HG03139 (cell line): ENCODE data around the gene OR10A6.

Experiments
- ATAC-seq: cut with Tn5 transposase; IDR thresholded peaks from one replicate; pipeline ENCODE4 v1.9.1; 2021; ENCODE audit not compliant: unreplicated experiment

Gene OR10A6

DNA sequence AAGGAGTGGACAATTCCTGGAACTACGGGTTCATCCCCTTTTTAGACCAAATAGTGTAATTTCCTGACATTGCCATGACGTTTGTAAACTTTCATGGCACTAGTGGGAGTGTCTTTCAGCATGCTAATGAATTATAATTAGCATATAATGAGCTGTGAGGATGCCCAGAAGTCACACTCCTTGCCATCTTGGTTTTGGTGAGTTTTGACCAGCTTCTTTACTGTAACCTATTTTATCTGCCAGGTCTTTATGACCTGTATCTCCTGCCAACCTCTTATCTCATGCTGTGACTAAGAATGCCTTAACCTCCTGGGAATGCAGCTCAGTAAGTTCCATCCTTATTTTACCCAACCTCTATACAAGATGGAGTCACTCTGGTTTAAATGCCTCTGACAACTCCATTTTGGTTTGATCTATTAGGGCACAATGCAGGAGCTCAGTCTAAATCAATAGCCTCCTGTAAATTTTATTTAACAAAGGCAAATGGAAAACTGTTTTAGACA is 20.7 kb downstream of the OR10A6 start:
- ATAC-seq = no peak

DNA sequence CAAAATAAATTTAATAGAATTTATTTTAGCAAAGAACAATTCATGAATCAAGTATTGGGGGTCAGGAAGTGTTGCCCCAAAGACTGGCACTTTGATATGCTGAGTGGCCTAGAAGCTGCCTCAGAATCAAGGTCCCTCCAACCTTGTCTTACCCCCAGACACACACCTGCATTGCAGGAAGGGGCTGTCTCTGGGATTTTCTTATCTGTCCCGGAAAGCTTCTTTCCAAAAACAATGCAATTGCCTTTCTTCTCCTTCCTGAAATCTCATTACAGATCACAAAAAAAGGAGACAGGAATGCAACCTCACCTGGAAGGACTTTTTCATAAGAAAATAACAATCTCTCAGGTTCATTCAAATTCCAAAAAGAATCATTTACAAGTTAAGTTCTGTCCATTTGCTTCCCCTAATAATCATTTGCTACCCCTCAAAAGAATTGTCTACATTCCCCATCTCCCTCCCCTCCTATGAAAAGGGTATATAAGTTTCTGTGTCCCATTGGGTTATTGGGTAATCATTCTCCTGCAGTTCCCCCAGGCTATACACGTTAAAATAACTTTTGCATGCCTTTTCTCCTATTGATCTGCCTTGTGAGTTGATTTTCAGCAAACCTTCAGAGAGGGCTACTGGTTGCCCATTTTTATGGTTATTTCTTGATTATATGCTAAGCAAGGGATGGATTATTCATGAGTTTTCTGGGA is 21.3 kb downstream of the OR10A6 start:
- ATAC-seq = no peak

DNA sequence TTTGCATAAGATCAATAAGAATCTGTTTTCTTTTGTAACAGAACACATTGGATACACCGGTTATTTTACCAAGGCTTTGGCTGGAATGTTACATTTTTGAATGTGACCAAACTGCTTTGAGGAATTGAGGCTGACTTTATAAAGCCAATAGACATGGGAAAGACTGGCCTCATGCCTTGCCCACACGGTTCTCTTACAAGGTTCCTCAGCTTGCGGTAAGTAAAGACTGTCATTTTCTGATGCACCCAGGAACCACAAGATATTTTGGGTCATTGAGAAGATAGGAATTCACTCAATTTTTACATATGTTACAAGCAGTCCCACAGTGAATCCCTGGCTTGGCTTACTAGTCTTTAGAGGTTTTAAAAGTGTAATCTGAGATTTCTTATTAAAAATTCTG is 23.9 kb downstream of the OR10A6 start:
- ATAC-seq = no peak

DNA sequence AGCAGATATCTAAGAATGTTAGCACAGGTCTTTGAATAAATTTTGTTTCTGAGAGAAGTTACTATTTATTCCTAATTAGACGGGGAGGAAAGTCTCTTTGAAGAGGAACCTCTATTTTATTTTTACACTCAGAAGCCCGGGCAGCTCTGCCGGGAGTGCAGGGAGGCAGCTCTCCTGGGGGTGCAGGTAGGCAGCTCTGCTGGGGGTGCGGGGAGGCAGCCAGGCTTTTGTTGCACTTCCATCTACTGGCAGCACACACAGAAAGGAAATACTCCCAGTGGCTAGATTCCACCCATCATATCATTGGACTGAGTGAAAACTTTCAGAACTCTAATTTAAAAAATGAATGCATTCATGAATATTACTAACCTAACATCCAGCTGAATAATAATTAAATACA is 24.6 kb downstream of the OR10A6 start:
- ATAC-seq = no peak

DNA sequence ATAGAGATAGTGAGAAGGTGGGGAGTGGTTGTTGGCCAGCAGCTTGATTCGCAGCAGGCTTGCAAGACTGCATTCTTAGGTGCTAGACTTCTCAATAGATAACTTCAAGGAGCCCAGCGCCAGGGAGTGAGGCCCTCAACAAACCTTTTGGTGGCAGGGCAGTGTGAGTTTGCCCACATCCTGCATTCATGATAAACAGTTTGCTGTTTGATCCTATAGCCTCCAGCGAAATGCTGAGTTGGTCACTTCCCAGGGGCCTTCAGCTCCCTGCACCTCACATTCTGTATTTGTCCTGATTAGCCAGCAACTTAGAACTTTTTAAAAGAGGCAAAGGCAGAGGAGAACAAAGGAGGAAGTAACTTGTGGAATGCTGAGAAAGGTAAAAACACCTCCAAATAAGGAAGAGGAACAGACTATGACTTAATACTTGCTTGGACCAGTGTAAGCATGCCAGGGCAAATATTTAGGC is 25.1 kb downstream of the OR10A6 start:
- no peak for ATAC-seq

DNA sequence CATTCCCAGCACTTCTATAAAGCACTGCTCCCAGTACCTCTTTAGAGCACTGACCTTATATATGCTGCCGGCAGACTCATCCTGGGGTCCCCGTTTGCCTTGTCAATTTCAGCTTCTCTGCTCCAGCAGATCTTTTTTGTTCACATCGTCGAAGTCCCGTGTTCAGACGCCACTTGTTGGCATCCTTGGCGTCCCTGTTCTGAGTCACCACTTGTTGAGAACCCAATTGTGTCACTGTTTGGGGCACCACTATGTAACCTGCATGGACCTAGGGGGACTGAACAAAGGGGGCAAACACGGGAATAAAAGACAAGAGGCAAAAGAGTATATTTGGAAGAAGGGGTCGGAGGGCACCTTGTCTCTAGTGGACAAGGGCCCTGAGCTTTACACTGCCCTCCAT is 25.5 kb downstream of the OR10A6 start:
- ATAC-seq = no peak

DNA sequence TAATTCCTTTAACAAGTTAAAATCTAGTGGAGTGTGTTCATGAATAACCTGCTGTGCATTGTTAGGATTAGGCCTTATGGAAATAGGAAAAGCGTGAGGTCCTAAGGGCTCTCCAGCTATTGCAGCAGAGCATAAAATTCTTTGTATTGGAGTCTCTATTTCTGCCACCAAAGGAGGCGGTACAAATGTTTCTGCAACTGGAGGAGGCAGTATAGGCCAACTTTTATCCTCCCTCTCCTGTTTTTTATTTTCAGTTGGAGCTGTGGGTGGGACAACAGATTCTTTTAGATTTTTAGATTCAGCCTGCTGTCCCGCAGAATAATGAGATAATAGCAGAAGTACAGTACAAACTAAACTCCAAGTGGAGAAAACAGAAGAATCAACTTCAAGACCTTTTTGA is 26.2 kb downstream of the OR10A6 start:
- ATAC-seq = no peak

DNA sequence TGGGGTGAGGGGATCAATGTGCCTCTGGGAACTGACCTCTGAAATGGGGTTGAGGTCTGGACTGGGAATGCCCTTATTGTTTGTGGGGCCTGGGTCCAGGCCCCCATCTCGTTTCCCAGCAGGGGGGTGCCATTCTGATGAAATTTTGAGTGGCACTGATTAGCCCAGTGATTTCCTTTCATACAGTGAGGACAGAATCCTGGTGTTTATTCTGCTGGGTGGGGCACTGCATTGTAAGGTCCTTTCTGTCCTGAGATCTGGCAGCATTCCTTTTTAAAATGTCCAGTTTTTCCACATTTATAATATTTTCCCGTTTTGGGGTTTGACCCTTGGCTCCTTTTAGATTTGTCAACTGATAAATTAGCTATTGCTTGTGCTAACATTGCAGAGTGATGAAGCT is 27.1 kb downstream of the OR10A6 start:
- ATAC-seq = no peak

DNA sequence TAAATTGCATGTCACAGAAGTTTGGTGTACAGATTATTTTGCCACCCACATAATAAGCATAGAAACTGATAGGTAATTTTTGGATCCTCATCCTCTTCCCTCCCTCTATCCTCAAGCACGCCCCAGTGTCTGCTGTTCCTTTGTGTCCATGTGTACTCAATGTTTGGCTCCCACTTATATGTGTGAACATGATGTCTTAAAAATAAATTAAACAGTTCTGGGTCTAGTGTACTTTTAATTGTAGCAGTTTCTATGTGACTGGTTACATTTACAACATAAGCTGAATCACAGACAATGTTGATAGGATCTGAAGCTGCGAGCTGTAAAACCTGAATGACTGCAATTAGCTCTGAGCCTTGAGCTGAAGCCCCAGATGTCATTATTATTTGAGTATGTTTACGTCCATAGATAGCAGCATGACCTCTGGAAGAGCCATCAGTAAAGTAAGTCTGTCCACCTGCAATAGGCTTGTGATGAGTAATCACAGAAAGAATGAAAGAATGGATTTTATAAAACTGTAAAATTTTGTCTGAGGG is 29.7 kb downstream of the OR10A6 start:
- no peak for ATAC-seq

DNA sequence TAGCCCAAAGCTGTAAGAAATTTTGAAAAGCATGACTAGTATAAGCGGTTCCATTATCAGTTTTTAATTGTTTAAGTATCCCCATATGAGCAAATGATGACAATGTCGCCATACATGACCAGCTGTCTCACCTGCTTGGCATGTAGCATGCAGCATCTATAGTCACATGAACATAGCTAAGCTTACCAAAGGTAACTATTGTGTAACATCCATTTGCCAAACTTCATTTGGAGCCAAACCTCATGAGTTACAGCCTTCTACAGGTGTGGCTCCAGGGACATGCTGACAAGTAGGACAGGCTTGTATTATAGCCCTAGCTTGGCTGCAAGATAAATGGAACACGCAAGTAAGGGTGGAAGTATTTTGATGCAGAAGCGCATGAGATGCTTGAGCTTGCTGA is 30.4 kb downstream of the OR10A6 start:
- ATAC-seq = no peak

DNA sequence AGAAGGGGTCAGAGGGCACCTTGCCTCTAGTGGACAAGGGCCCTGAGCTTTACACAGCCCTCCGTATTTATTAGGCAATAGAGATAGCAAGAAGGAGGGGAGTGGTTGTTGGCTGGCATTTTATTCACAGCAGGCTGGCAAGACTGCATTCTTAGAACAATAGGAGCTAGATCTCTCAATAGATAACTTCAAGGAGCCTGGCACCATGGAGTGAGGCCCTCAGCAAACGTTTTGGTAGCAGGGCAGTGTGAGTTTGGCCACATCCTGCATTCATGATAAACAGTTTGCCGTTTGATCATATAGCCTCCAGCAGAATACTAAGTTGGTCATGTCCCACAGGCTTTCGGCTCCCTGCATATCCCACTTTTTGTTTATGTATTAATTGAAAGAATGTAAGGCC is 31.6 kb downstream of the OR10A6 start:
- ATAC-seq = no peak

DNA sequence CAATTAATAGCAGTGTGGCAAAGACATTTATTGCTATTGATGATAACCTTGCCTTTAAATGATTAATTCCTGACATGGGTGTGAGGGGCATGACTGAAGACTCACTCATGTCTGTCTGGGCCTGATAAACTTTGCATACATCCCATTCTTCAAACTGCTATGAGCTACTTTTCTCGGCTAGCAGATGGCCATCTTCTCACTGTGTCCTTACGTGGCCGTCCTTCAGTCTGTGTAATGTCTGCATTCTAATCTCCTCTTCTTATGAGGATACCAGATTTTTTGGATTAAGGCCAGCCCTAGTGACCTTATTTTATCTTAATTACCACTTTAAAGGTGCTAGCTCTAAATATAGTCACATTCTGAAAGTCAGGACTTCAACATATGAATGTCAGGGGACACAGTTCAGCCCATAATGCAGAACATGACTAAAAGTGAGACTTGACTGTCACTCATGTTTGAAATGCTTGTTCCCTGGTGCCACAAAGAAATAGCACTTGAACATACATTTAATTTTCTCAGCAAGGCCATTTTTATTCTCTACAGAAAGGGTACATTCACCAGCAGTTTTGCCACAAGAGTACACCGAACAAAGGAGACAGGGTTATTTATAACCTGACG is 32.3 kb downstream of the OR10A6 start:
- ATAC-seq = no peak

DNA sequence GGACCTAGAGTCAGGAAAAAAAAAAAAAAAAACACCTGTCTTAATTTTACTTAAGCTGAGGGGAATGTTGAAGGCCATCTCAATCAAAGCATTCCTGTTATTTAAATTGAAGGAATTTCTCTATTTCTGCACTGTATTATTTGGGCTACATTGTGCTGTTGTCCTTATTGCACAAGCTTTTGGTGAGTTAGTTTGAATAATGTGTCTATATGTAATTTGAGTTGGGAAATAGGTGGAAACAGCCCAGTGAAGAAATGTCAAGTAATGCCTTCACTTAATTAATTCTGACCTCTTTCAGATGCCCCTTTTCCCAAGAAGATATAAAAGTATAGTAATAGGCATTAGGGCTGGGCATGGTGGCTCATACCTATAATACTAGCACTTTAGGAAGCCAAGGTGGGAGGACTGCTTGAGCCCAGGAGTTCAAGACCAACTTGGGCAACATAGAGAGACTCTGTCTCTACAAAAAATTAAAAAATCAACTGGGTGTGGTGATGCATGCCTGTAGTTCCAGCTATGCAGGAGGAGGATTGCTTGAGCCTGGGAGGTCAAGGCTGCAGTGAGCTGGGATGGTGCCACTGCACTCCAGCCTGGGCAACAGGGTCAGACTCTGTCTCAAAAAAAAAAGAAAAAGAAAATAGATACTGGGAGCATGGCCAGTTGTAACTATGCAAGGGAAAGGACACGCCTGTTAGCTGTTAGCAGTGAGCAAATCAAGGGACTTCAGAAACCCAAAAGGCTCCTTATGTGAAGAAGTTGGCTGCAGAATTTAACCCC is 34.9 kb downstream of the OR10A6 start:
- no peak for ATAC-seq

DNA sequence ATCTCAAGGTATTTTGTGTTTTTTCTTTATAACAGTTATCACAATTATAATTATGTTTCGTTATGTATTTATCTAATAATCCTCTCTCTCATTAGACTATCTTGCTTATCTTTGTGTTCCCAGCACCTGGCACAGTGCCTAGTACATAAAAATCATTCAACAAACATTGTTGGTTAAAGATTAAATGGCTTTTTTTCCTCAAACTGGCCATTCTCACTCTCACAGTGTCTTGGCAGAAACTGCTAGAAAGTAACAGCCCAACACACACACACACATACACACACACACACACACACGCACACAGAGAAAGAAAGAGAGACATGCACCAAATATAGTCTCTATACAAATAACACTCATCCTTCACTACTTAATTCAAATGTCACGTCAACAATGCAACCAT is 36.8 kb downstream of the OR10A6 start:
- no peak for ATAC-seq

DNA sequence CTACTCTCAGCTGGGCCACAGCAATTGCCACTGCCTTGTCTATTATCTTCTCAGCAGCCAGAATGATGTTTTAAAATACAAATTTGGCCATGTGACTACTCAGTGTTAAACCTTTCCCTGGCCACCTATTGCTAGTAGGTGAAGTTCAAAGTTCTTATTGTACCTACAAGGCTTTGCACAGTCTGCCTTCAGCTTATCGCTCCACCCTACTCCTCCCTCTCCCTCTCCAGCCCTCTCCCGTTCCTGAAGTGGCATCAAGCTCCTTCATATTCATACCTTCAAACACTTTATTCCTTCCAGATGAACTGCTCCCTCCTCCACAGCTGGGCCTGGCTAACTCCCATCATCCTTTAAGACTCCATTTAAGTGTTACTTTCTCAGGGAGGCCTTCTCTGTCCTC is 37.3 kb downstream of the OR10A6 start:
- no peak for ATAC-seq

DNA sequence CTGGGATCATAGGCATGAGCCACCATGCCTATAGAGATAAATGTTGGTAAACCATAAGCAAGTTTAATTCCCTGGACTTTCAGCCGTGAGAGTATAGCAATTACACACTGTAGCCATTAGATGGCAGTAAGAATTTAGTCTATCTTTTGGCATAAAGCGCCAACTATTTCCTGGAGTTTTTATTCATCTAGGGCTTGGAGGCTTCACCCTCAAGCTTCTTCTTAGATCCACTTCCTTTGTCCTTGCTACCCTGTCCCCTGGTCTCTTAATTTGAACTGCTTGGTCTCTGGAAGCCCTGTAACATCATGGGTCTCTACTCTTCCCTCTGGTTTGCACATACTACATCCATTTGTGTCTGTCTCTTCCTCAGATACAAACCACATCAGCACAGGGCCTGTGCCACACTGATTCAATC is 38.2 kb downstream of the OR10A6 start:
- ATAC-seq = peak; percentile 56

DNA sequence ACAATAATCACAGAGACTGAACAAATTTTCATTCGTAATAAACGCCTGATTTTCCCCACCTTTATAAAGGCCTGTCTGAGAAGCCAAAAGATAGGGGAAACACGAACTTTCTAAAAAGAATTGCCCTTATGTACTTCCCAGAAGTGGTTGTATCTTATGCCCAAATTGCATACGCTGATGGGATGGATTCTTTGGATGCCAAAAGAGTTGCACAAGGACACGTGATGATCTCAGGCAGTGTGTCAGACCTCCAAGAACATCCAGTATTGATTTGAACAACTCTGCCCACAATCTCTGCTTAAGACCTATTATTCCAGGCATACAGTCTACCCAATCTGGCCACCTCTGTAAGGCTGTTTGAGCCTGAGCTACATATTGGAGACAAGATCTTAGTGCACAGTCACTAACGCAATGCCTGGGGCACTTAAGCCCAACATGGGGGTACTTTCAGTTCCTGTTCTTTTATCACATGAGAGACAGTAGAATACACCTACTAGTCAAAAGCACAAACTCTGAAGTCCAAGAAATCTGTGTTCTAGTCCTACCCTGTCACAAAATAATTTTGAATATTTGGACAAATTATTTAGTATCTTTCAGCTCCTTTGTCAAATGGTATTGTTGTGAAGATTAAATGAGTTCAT is 38.9 kb downstream of the OR10A6 start:
- ATAC-seq = peak; percentile 43

DNA sequence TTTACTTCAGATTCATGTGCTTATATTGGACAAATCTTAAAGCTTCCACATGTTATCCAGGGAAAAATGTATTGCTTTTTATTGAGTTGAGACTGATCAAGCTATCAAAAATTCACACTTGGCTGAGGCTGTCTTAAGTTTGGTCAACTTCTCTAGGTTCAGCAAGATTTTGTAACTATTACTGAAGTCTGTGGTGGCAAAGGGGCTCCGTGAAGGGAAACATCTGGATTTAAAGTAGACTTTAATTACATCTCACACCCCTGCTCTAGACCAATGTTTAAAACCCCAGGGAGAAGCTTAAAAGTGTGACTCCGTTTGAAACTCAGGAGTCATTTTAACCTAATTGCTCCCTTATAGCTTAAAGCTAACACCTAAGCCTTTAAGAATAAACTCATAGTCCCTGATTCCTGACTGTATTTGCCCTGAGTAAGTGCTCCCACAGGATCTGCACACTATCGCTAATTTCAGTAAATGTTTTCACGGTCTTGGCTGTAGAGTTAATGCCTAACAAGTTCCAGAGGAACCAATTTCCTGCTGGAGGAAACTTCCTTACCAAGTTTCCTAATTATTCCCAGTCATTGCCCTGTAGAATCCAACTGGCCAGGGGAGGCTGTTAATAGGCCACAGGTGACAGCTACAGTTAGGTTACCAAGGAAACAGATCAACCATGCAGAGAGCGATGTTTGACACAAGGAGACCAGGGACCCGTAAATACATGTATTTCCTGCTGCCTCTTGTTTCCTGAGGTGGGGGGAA is 40.5 kb downstream of the OR10A6 start:
- ATAC-seq = no peak

DNA sequence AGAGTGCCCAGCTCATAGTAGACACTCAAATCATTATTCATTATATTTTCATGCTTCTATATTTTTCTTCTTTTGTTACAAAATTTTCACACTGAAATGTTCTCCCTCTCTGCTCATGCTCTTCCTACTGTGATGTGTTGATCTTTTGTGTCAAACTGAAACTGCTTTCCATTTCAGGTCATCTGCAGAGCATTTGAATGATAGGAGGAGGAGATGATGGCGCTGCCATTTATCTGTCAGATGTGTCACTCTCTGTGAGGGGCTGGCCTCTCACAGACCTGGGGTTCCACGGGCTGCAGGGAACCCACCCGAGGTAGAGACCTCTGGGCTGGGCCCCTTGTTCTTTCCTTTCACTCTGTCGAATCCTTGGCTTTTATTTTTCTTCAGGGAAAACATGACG is 41.1 kb downstream of the OR10A6 start:
- ATAC-seq = no peak

DNA sequence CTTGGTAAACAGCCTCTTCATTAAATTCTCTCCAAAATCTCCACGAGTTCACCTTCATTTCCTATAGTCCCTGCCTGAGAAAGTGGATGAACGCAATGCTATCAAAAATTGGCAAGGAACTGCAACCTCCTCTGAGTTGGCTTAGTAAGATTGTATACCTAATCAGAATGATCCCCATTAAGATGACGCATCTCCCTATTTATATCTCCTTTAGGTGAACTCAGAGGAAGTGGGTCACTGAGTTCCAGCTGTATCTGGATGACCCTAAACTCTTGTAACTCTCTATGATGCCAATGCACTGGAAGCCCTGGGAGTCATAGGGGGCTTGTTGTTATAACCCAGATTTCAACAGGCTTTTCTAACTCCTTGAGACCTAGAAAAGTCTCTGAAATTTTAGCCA is 48.2 kb downstream of the OR10A6 start:
- ATAC-seq = no peak
